GM12878 (cell line): Measurements from ENCODE around the gene IL36RN. TPM values are rescaled to one million over a fixed set of nuclear protein-coding genes. Genes with fewer than 3 reads are reported as not detected.

ENCODE experiments used
- ATAC-seq: fragments of 200-7000 bp; cut with Tn5 transposase; 3 replicates; pipeline ENCODE4 v1.9.1; 2020; ENCODE audit warnings: mild to moderate bottlenecking, moderate library complexity
- BruUV-seq: library from RNA; stranded (reverse); fragments of 400-500 nt; replicated peaks from 2 replicates; lab custom pipeline; 2021; lab: Mats Ljungman, UMichigan
- CTCF ChIA-PET: fragments of 300-600 bp; sonication (Branson Sonifier 250); formaldehyde crosslinking; extraction: SDS; loops from one replicate; lab custom pipeline; 2021; ENCODE audit warnings: inconsistent platforms; lab: Yijun Ruan, JAX
- POLR2A ChIA-PET: fragments of 350-600 bp; formaldehyde crosslinking; extraction: SDS; loops from one replicate; lab custom pipeline; 2021; ENCODE audit warnings: inconsistent platforms; lab: Charles Lee
- RAD21 ChIA-PET: fragments of 300-600 bp; sonication (Branson Sonifier 250); formaldehyde crosslinking; loops from one replicate; lab custom pipeline; 2023; ENCODE audit warnings: antibody characterized with exemption; ENCODE audit not compliant: unreplicated experiment; lab: Charles Lee
- SMC1A ChIA-PET: fragments of 300-600 bp; sonication (Branson Sonifier 250); formaldehyde crosslinking; loops from one replicate; lab custom pipeline; 2023; ENCODE audit not compliant: unreplicated experiment, uncharacterized antibody; lab: Charles Lee
- DNase-seq: peaks from one replicate; pipeline ENCODE4 v3.0.0-alpha.2; 2011; ENCODE audit warnings: low read depth, low spot score
- FAIRE-seq: peaks from 3 replicates; lab custom pipeline; 2011; peaks lifted over from hg19 to GRCh38; lab: Jason Lieb, UNC
- H2AFZ ChIP-seq: 2 replicates; pipeline ENCODE4 v1.6.0; 2011; ENCODE audit warnings: low read depth, low read length, control low read depth; ENCODE audit not compliant: control insufficient read depth
- H3K27ac ChIP-seq: 2 replicates; pipeline ENCODE4 v1.5.1; 2011; ENCODE audit warnings: control low read depth; ENCODE audit not compliant: control insufficient read depth, insufficient read depth
- H3K27me3 ChIP-seq, 2 experiments: replicated peaks in 1 of 2; 2 replicates each; pipeline versions ENCODE4 v1.6.0 to v1.6.1; 2011; ENCODE audit warnings: low read length in 1 of 2; ENCODE audit not compliant: control insufficient read depth in 2 of 2, insufficient read depth in 2 of 2
- H3K36me3 ChIP-seq, 2 experiments: 2 replicates each; pipeline ENCODE4 v1.5.1; 2011; ENCODE audit warnings: low read length in 1 of 2; ENCODE audit not compliant: control insufficient read depth in 2 of 2, insufficient read depth in 2 of 2
- H3K4me1 ChIP-seq: 2 replicates; pipeline ENCODE4 v1.6.1; 2011; ENCODE audit warnings: mild to moderate bottlenecking, low read length, moderate library complexity, mixed read lengths; ENCODE audit not compliant: control insufficient read depth, insufficient read depth
- H3K4me2 ChIP-seq: 2 replicates; pipeline ENCODE4 v1.6.0; 2011; ENCODE audit warnings: control low read depth; ENCODE audit not compliant: control insufficient read depth, insufficient read depth
- H3K4me3 ChIP-seq: fragments of 200-600 bp; sonication (generic); 2 replicates; pipeline ENCODE4 v1.5.1; 2016
- H3K79me2 ChIP-seq: 2 replicates; pipeline ENCODE4 v1.6.0; 2011; ENCODE audit warnings: low read length; ENCODE audit not compliant: control insufficient read depth, insufficient read depth
- H3K9ac ChIP-seq: 2 replicates; pipeline ENCODE4 v1.8.0; 2011; ENCODE audit warnings: low read length, control low read depth, mixed read lengths; ENCODE audit not compliant: control insufficient read depth, insufficient read depth
- H3K9me3 ChIP-seq: replicated peaks from 3 replicates; pipeline ENCODE4 v1.5.1; 2011; ENCODE audit warnings: mild to moderate bottlenecking, low read length; ENCODE audit not compliant: control insufficient read depth, insufficient read depth
- H4K20me1 ChIP-seq: 2 replicates; pipeline ENCODE4 v1.6.0; 2011; ENCODE audit not compliant: control insufficient read depth, insufficient read depth
- CUX1 ChIP-seq: IDR thresholded peaks from 2 replicates; pipeline ENCODE4 v1.6.1; 2012; ENCODE audit warnings: improper control_type of control experiment, low read depth, low read length; ENCODE audit not compliant: insufficient replicate concordance
- IRF3 ChIP-seq: fragments of 450-650 bp; IDR thresholded peaks from 2 replicates; pipeline ENCODE4 v1.6.1; 2014; ENCODE audit warnings: mild to moderate bottlenecking
- MLLT1 ChIP-seq: fragments of 450-650 bp; IDR thresholded peaks from 2 replicates; pipeline ENCODE4 v1.6.1; 2016; ENCODE audit warnings: mild to moderate bottlenecking
- RB1 ChIP-seq: fragments of 450-650 bp; formaldehyde crosslinking; IDR thresholded peaks from 2 replicates; pipeline ENCODE4 v1.6.1; 2017; ENCODE audit warnings: mild to moderate bottlenecking, borderline replicate concordance
- USF1 ChIP-seq: IDR thresholded peaks from 2 replicates; pipeline ENCODE4 v1.6.1; 2011; ENCODE audit warnings: borderline replicate concordance, low read depth, mild to moderate bottlenecking, moderate library complexity, mixed read lengths, low read length; ENCODE audit not compliant: insufficient read depth; ENCODE audit errors: extremely low read length
- ZNF384 ChIP-seq: IDR thresholded peaks from 2 replicates; pipeline ENCODE4 v1.6.1; 2012; ENCODE audit warnings: low read depth, mild to moderate bottlenecking, low read length, improper control_type of control experiment, borderline replicate concordance
- ZNF592 ChIP-seq: fragments of 450-650 bp; IDR thresholded peaks from 2 replicates; pipeline ENCODE4 v1.6.1; 2017; ENCODE audit warnings: mild to moderate bottlenecking, moderate library complexity
- WGBS: methylation state at CpG from one replicate; pipeline ENCODE4 v1.1.6; 2016; ENCODE audit warnings: low lambda C conversion rate; ENCODE audit not compliant: insufficient replicate concordance, insufficient coverage; ENCODE audit errors: missing lambda C conversion rate; 5-methylcytosine and 5-hydroxymethylcytosine counted together
- in situ Hi-C: fragments of 300-500 bp; cut with MboI; formaldehyde crosslinking; loops from 9 replicates; pipeline ENCODE4 v1.14.3; 2018; ENCODE audit warnings: mixed read lengths
- intact Hi-C: fragments of 100-400 bp; cut with micrococcal nuclease; formaldehyde crosslinking; loops from one replicate; pipeline ENCODE4 v1.14.2; 2022; ENCODE audit not compliant: unreplicated experiment
- polyA plus RNA-seq, 11 experiments: library from polyadenylated mRNA; depleted of rRNA in 4 of 11; unstranded in 6 of 11; stranded (reverse) in 5 of 11; fragments of >200 nt; fragmentation: Nextera tagmentation in 4 of 11; fragmentation: Illumina TruSeq in 1 of 11; extraction: Ambion mirVana in 4 of 11; extraction: Trizol in 1 of 11; gene quantifications; 1 replicate in 1 of 11; 2 replicates in 10 of 11; pipeline versions ENCODE4 v1.2.1 to v1.2.3, GENCODE V29; 2011 to 2016; ENCODE audit warnings: inconsistent platforms in 2 of 11, missing spikeins in 2 of 11, low read depth in 1 of 11
- total RNA-seq, 4 experiments: library from RNA; depleted of rRNA in 3 of 4; stranded (reverse); fragments of >200 nt in 3 of 4; fragmentation: Illumina TruSeq in 1 of 4; extraction: Trizol in 1 of 4; gene quantifications; 2 replicates each; pipeline versions ENCODE4 v1.2.1 to v1.2.3, GENCODE V29; 2013 to 2021

IL36RN gene
- total and polyA plus RNA-seq, 10 of the 15 experiments (the other 5 are each of a cell fraction or from before 2014, with no cell fraction given) = not detected

- no peaks in the 10 kb centered on the region for H3K9me3 ChIP-seq
- POLR2A ChIA-PET = no interaction called here
- no peaks in the 10 kb centered on the region for H4K20me1 ChIP-seq
- no peak overlapping the region for H3K4me2 ChIP-seq
- FAIRE-seq (no peak), ATAC-seq (no peak), DNase-seq (no peak)
- SMC1A ChIA-PET = interaction anchor here (0.7 to 1.0 kb wide), 2 partner anchors 12 to 428 kb away, joined by 3 to 4 read pairs; no protein-coding TSS in a partner anchor
- CTCF ChIA-PET = interaction anchor here (0.6 kb wide), 1 partner anchor 12 kb away, joined by 3 read pairs; no protein-coding TSS in a partner anchor
- no peak overlapping the region for H3K9ac ChIP-seq
- H3K27me3 ChIP-seq = peaks cover 2 to 6% of the 10 kb centered on the region in 2 experiments
- H2AFZ ChIP-seq = no peak overlapping the region
- no peak overlapping the region for H3K4me3 ChIP-seq
- in situ Hi-C loops (no loop called here), intact Hi-C loops (no loop called here)
- H3K4me1 ChIP-seq = no peaks in the 10 kb centered on the region
- 93% methylated on average over 1 of the region's 1 CpG for WGBS
- no peak for TF ChIP-seq IRF3
- no peak for TF ChIP-seq MLLT1
- TF ChIP-seq RB1 = no peak
- TF ChIP-seq CUX1 = no peak
- TF ChIP-seq USF1 = no peak
- no peak for TF ChIP-seq ZNF384
- TF ChIP-seq ZNF592 = no peak
- H3K36me3 ChIP-seq = no peaks in the 10 kb centered on the region
- no peaks in the 10 kb centered on the region for H3K79me2 ChIP-seq
- RAD21 ChIA-PET = no interaction called here
- BruUV-seq = no TSS peak
- no peak overlapping the region for H3K27ac ChIP-seq
Observed at GRCh38 chr2:113032737-113033136, 26.3 kb upstream of the IL36RN start.
